Measurements from ENCODE around the gene IREB2.
"Not testable (repeated sequence)": the region's sequence is repeated elsewhere in the genome, so short reads cannot be mapped to it uniquely, and the experiment has no call there.

Gene IREB2

GRCh38 chr15:78533331-78533730, 95.3 kb downstream of the IREB2 start:
- H3K4me3 ChIP-seq (ENCODE audit: low read depth, low read length), result no peak overlapping the region
- DNase-seq (ENCODE audit: low read depth), result no peak

GRCh38 chr15:78536134-78536533, 98.1 kb downstream of the IREB2 start:
- peak; percentile 21 for DNase-seq (ENCODE audit: low read depth)
- H3K4me3 ChIP-seq (ENCODE audit: low read depth, low read length), result no peak overlapping the region

GRCh38 chr15:78537266-78537905, 99.4 kb downstream of the IREB2 start:
- no peak for DNase-seq (ENCODE audit: low read depth)
- H3K4me3 ChIP-seq (ENCODE audit: low read depth, low read length), result no peak overlapping the region

GRCh38 chr15:78538358-78538757, 100.3 kb downstream of the IREB2 start:
- DNase-seq (ENCODE audit: low read depth), result no peak

GRCh38 chr15:78539464-78540140, 101.6 kb downstream of the IREB2 start:
- H3K4me3 ChIP-seq (ENCODE audit: low read depth, low read length), result peak overlapping the region; percentile 79
- DNase-seq (ENCODE audit: low read depth), result not testable (repeated sequence)

More at GRCh38 chr15:78538358-78538757, 100.3 kb downstream of the IREB2 start:
- no peak overlapping the region for H3K4me3 ChIP-seq (ENCODE audit: low read depth, low read length)

- DNase-seq (ENCODE audit: low read depth), result peak; percentile 45
- peak within 1 kb of the TSS; percentile 79 for H3K4me3 ChIP-seq (ENCODE audit: low read depth, low read length)
Measured at GRCh38 chr15:78540141-78540870, 102.3 kb downstream of the IREB2 start, which contains the start of gene PSMA4. Gene PSMA4 (plus strand): TSS chr15:78540444. CDS start chr15:78541928, 1,484 bp downstream.

- H3K4me3 ChIP-seq (ENCODE audit: low read depth, low read length), result peak overlapping the region; percentile 79
- DNase-seq (ENCODE audit: low read depth), result no peak
Measured at GRCh38 chr15:78540871-78541743, 103.1 kb downstream of the IREB2 start.

GRCh38 chr15:78541744-78542034, 103.7 kb downstream of the IREB2 start:
- H3K4me3 ChIP-seq (ENCODE audit: low read depth, low read length), result peak overlapping the region; percentile 79
- DNase-seq (ENCODE audit: low read depth), result no peak

- no peak overlapping the region for H3K4me3 ChIP-seq (ENCODE audit: low read depth, low read length)
- DNase-seq (ENCODE audit: low read depth), result no peak
Measured at GRCh38 chr15:78542647-78543046, 104.6 kb downstream of the IREB2 start.

GRCh38 chr15:78550194-78550593, 112.2 kb downstream of the IREB2 start:
- H3K4me3 ChIP-seq (ENCODE audit: low read depth, low read length), result no peak overlapping the region
- DNase-seq (ENCODE audit: low read depth), result no peak

GRCh38 chr15:78550815-78551214, 112.8 kb downstream of the IREB2 start:
- H3K4me3 ChIP-seq (ENCODE audit: low read depth, low read length), result no peak overlapping the region
- no peak for DNase-seq (ENCODE audit: low read depth)
